Peyer's patch (tissue), 4 donors: Measurements from ENCODE around the gene PAK1.

Source experiments
- CTCF ChIP-seq, 6 experiments: fragments of 450-650 bp in 4 of 6; fragments of 200-600 bp in 2 of 6; sonication (generic) in 1 of 6; IDR thresholded peaks; one replicate each; pipeline ENCODE4 v1.5.1; 2017 to 2019; ENCODE audit warnings: antibody characterized with exemption in 6 of 6, mild to moderate bottlenecking in 3 of 6, moderate library complexity in 1 of 6
- POLR2A ChIP-seq, 2 donors: fragments of 450-650 bp; IDR thresholded peaks; one replicate each; pipeline ENCODE4 v1.5.1; 2017; ENCODE audit warnings: antibody characterized with exemption in 2 of 2, mild to moderate bottlenecking in 2 of 2, moderate library complexity in 2 of 2

GRCh38 chr11:77510095-77510494 lies 36.2 kb upstream of the PAK1 start:
- TF ChIP-seq CTCF (IDR thresholded peaks at IDR 0.05) (no peak), POLR2A (IDR thresholded peaks at IDR 0.05) (no peak)
